GM19452 (cell line): ENCODE data around the gene SDK1.

ENCODE experiments used
- ATAC-seq: cut with Tn5 transposase; IDR thresholded peaks from one replicate; pipeline ENCODE4 v1.9.1; 2021; ENCODE audit not compliant: unreplicated experiment

SDK1 gene

DNA sequence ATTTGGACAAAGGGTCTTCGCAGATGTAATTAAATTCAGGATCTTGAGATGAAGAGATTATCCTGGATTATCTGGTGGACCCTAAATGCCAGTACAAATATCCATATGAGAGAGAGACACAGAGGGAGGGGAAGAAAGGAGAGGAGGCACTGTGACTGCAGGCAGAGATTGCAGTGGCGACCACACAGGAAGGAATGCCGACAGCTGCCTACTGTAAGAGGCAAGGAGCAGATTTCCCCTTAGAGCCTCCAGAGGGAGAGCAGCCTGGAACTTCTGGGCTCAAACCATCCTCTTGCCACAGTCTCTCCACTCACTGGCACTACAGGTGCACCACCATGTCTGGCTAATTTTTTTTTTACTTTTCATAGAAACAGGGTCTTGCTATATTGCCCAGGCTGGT is 152.3 kb downstream of the SDK1 start:
- ATAC-seq, result no peak

DNA sequence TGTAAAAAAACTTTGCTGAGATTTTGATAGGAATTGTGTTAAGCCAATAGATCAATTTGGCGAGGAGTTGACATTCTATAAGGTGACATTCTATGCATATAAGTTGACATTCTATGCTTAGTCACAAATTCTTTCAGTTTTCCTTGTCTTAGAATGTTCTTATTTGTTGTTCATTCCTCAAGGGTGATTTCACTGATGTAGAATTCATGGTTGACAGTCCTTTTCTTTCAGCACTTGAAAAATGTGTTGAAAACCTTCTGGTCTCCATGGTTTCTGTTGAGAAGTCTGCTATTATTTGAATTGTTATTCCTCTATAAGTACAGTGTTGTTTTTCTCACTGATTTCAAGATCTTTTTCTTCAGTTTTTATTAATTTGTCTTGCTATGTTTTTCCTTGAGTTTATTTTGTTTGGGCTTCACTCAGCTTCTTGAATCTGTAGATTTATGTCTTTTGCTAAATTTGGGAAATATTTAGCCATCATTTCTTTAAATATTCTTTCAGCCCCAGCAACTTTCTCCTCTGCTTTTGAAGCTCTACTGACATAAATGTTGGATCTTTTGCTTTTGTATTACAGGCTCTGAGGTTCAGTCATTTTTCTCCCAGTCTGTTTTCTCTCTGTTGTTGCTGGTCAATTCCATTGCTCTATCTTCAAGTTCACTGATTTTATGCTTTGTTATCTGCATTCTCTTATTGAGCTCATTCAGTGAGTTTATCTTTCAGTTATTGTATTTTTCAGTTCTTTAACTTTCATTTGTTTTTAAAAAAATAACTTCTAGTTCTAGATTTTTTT is 154.9 kb downstream of the SDK1 start:
- ATAC-seq, result no peak

- no peak for ATAC-seq
Measured at GRCh38 chr7:3459111-3459510, 158.1 kb downstream of the SDK1 start.

GRCh38 chr7:3461923-3462322 is 160.9 kb downstream of the SDK1 start:
- no peak for ATAC-seq

DNA sequence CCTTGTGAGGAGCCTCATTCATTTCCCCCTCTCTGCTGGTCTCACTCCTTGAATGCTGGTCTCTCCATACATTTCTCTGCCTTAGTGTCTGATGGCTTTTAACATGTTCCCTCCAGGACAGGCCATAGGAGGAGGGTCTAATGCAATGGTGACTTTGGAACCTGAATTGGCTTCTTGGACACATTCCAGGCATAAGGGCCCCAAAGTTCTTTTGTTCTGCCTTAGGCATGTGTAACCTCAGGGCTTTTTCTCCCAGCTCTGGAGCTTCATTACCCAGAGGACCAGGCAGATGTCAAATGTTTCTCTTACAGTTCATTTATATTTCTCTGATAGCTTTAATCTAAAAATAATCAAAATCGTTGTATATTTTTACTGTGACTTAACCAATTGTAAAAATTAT is 162.6 kb downstream of the SDK1 start:
- no peak for ATAC-seq

GRCh38 chr7:3464900-3465622 is 164.0 kb downstream of the SDK1 start:
- no peak for ATAC-seq

GRCh38 chr7:3466261-3466660 is 165.2 kb downstream of the SDK1 start:
- ATAC-seq, result no peak

- no peak for ATAC-seq
Measured at GRCh38 chr7:3469641-3470040, 168.6 kb downstream of the SDK1 start.

DNA sequence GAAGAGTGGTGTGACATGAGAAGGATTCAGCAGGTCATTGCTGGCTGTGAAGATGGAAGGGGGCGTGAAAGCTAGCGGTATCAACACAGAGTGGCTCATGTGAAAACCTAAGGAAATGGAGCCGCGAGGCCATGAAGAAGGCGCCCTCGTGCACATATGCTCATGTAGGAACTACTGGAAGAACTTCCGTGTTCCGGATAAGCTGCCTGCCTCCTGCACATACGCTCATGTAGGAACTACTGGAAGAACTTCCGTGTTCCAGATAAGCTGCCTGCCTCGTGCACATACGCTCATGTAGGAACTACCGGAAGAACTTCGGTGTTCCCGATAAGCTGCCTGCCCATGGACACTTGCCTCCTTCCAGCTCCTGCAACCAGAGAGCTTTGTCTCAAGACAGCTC is 179.1 kb downstream of the SDK1 start:
- no peak for ATAC-seq

DNA sequence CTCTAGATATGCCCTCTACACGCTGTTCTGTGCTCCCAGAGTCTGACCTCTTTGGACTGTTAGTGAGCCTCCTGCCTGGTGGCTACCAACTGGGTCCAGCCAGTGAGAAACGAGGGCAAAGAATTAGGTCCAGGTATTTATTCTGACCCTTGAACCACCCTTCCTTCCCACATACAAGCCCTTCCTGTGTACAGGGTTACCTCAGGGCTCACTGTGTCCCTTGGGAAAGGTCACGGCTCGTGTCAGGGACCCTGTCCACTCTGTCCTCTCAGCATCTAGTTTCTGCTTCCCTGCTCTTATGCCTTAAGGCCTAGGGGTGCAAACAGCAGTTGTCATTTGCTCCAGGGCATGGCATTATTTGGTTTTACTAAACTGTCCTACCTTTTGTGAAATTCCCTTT is 180.4 kb downstream of the SDK1 start:
- no peak for ATAC-seq

DNA sequence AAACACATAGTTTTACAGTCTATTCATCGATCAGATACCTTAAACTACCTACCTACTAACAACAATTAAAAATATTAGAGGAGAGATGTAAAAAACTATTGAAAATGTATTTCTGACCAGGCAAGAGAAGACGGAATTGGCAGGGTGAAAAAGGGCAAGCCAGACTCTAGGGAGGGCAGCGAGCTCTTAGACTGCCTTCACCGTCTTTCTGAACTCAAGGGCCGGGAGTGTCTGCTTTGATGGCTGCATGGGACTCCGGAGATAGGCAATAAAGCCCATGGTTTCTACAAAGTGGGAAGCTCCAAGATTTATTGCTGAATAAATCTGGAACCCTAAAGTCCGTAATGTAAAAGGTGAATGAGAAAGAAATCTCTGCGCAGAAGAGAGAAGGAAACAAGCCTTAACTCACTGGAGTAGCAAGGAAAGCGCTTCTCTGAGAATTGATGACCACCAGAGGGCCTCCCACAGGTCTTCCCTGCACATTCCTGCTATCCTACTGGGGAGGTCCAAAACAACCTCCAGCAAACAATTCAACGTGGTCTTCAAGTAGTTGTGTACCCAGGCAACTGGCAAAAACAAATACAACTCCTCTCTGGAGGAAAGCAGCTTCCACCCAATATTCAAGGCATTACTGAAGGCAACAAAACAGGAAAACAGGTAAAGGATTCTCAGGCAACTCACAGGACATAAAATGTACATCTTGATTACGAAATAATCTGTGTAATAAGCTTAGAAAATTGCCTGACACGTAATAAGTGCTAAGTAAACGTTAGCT is 181.3 kb downstream of the SDK1 start:
- no peak for ATAC-seq

- ATAC-seq, result no peak
Measured at GRCh38 chr7:3486841-3487240, 185.8 kb downstream of the SDK1 start.

DNA sequence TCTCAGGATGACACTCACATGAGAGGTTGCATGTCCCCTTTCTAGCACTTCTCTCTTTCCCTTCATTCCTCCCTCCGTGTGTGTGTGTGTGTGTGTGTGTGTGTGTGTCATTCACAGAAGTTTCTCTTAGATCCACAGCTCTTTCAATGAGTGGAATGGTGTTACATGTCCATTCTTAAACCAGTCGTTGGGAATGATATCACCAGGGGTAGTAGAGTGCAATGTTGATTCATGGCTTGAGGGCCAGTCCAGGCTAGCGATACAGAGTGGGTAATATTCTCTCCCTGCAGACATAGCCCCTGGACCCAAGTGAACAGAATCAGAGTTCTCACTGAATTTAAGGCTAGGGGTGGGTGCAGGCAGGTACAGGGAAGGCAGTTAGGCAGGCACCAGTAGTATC is 187.8 kb downstream of the SDK1 start:
- no peak for ATAC-seq

DNA sequence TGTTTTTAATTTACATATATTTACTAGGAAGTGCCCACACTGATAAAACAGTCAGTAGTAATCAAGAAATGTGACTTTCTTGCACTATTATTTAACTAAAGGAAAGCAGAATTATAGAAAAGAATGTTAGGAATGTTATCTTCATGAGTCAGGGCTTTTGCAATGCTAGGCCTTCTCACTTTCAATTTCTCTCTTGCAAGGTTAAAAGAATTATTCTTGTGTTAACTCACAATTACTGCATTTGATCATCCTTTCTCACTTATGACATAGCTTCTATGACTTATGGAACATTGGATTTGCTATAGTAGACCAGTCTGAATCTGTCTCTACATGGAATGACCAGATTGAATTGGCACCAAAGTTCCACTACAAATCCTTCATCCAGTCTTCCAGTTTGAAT is 192.4 kb downstream of the SDK1 start:
- no peak for ATAC-seq

GRCh38 chr7:3494947-3495346 is 193.9 kb downstream of the SDK1 start:
- ATAC-seq, result no peak

DNA sequence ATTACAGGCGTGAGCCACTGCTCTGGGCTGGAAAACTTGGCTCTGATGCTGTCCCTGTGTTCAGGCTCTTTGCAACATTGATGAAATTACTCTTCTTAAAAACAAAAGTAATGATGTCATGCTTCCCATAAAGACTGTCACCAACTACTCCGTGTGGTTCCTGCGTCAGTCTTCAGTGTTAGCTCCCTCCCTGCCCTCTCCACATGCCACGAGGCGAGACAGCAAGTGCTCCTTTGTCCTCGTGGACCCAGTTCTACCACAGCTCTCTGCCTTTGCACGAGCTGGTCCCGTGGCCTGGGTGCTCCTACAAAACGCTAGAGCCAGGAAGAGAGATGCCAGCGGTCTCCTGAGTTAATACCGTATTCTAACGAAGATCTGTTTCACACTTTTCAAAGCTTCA is 194.5 kb downstream of the SDK1 start:
- ATAC-seq, result no peak

DNA sequence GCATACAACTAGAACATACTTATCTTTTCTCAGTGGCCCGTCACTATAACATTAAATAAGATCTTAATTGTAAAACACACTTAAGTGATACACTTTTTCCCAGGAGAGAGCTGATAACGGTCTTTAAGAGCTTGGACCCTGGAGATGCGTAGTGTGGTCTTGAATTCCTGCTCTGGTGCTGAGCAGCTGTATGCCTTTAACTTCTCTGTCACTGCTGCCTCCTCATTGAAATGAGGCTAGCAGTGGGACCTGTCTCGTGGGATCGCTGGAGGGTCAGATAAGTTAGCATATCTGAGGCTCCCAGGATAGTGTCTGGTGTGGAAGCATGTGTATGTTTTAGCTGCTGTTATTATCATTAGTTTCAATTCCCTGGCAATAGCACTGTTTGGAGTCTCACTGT is 194.9 kb downstream of the SDK1 start:
- ATAC-seq, result no peak

DNA sequence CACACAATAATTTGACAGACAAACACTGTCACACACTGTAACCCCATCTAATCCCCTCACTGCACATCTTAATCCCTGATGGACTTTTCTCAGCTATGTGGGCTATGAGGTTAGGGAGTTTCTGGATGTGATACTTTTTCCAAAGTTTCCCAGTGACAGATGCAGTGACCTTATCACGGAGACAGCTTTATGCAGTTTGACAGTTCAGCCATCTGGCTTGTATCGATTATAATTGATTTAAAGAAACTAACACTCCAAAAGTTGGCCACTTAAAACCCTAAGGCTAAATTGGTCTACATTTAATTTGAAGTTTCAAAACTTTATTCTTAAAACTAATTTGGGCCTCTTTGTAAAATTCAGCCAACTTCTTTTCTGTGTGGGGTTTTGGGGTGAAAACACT is 196.7 kb downstream of the SDK1 start:
- ATAC-seq, result no peak

- no peak for ATAC-seq
Measured at GRCh38 chr7:3501671-3502070, 200.6 kb downstream of the SDK1 start.

DNA sequence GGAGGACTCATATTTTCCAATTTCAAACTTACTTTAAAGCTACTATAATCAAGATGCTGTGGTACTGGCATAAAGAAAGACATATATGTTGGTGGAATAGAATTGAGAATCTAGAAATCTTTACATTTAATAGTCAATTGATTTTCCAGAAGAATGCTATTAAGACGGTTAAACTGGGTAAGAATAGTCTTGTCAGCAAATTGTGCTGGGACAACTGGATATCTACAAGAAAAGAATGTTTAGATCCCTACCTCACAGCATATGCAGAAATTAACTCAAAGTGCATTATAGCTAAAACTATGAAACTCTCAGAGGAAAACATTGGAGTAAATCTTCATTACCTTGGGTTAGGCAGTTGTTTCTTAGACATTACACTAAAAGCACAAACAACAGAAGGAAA is 203.3 kb downstream of the SDK1 start:
- no peak for ATAC-seq

DNA sequence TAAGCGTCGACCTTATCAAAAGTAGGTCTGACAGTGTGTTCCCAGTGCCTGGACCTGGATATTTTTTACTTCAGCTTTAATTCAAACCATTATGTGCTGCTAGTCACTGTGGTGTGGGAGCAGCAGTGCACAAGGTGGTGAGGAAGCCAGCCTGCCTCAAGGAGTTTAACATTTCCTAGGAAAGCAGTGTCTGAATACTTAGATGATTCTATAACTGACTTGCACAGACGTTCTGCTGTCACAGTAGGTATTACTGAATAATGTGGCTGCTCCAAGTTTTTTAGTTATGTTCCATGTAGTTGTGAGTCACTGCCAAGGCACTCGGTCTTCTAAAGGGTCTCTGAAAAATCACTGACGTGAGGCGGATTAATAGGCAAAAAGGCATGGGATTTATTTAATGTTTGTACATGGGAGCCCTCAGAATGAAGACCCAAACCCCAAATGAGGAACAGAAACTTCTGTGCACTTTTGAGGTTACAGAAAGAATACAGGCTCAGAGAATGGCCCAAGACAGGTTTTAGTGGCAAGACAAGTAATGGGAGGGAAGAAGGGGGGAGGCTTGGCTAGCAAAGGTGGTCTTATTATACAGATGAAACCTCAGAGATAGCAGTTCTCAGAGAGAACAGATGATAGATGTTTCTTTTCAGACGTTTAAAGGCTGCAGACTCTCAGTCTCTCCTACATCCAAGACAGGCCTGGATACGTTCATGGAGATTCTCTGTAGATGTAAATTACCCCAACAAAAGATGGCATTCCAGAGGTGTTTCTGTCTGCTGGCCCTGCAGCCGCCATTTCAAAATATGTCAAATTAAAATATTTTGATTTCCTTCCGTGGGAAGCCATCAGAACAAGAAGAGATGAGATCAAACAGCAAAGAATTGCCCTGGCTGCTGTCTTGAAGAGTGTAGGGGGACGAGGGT is 209.3 kb downstream of the SDK1 start:
- no peak for ATAC-seq
